PC-3 (cell line): Measurements from ENCODE around the gene CABLES1. TPM values are rescaled to one million over a fixed set of nuclear protein-coding genes. Genes with fewer than 3 reads are reported as not detected.

Experiments used
- ATAC-seq: fragments of 200-7000 bp; cut with Tn5 transposase; 2 replicates; pipeline ENCODE4 v1.9.1; 2020; ENCODE audit warnings: mild to moderate bottlenecking, moderate library complexity
- BruUV-seq: library from RNA; stranded (reverse); fragments of 400-500 nt; replicated peaks from 2 replicates; lab custom pipeline; 2021; lab: Mats Ljungman, UMichigan
- CTCF ChIA-PET: fragments of 300-600 bp; sonication (Branson Sonifier 250); formaldehyde crosslinking; loops from one replicate; lab custom pipeline; 2022; ENCODE audit warnings: antibody characterized with exemption; lab: Charles Lee
- POLR2A ChIA-PET: fragments of 300-600 bp; sonication (Branson Sonifier 250); formaldehyde crosslinking; loops from one replicate; lab custom pipeline; 2022; ENCODE audit warnings: antibody characterized with exemption; ENCODE audit not compliant: unreplicated experiment; lab: Charles Lee
- DNase-seq: peaks from one replicate; pipeline ENCODE4 v3.0.0-alpha.2; 2015
- H2AFZ ChIP-seq: fragments of 300-600 bp; sonication (generic); 2 replicates; pipeline ENCODE4 v1.6.0; 2016; ENCODE audit warnings: antibody characterized with exemption, low read length
- H3F3A ChIP-seq: fragments of 300-600 bp; sonication (generic); one replicate; pipeline ENCODE4 v1.6.0; 2017; ENCODE audit warnings: antibody characterized with exemption, low read length, control low read depth, mild to moderate bottlenecking; ENCODE audit not compliant: unreplicated experiment
- H3K27ac ChIP-seq: fragments of 300-600 bp; sonication (generic); 2 replicates; pipeline ENCODE4 v1.5.1; 2016; ENCODE audit warnings: mild to moderate bottlenecking, low read length
- H3K27me3 ChIP-seq: fragments of 300-600 bp; sonication (generic); 2 replicates; pipeline ENCODE4 v1.6.1; 2016; ENCODE audit warnings: low read length, mixed read lengths
- H3K36me3 ChIP-seq: fragments of 300-600 bp; sonication (generic); 2 replicates; pipeline ENCODE4 v1.6.1; 2016; ENCODE audit warnings: low read depth, mixed run types, low read length, mixed read lengths
- H3K4me1 ChIP-seq: fragments of 300-600 bp; sonication (generic); 2 replicates; pipeline ENCODE4 v1.5.1; 2016; ENCODE audit warnings: low read length; ENCODE audit not compliant: insufficient read depth
- H3K4me2 ChIP-seq: fragments of 300-600 bp; sonication (generic); 2 replicates; pipeline ENCODE4 v1.6.0; 2016; ENCODE audit warnings: low read length
- H3K4me3 ChIP-seq: fragments of 300-600 bp; sonication (generic); 2 replicates; pipeline ENCODE4 v1.5.1; 2016; ENCODE audit warnings: mild to moderate bottlenecking, low read length, mixed read lengths
- H3K79me2 ChIP-seq: fragments of 300-600 bp; sonication (generic); 2 replicates; pipeline ENCODE4 v1.6.1; 2017; ENCODE audit warnings: low read length, mixed read lengths
- H3K9ac ChIP-seq: fragments of 300-600 bp; sonication (generic); 2 replicates; pipeline ENCODE4 v1.6.0; 2016; ENCODE audit warnings: mild to moderate bottlenecking, low read length
- H3K9me2 ChIP-seq: fragments of 300-600 bp; sonication (generic); replicated peaks from 2 replicates; pipeline ENCODE4 v1.6.1; 2016; ENCODE audit warnings: mixed run types, low read length, mixed read lengths
- H3K9me3 ChIP-seq: fragments of 300-600 bp; sonication (generic); 2 replicates; pipeline ENCODE4 v1.6.1; 2016; ENCODE audit warnings: low read length, mixed read lengths
- H4K20me1 ChIP-seq: fragments of 300-600 bp; sonication (generic); 2 replicates; pipeline ENCODE4 v1.6.1; 2016; ENCODE audit warnings: low read length, mixed read lengths
- EZH2 ChIP-seq: fragments of 300-600 bp; sonication (generic); IDR thresholded peaks from one replicate; pipeline ENCODE4 v1.6.1; 2017; ENCODE audit warnings: antibody characterized with exemption, mild to moderate bottlenecking, low read length; ENCODE audit not compliant: unreplicated experiment
- EZH2phosphoT487 ChIP-seq: fragments of 300-600 bp; sonication (generic); IDR thresholded peaks from 2 replicates; pipeline ENCODE4 v1.6.1; 2018; ENCODE audit warnings: mild to moderate bottlenecking, antibody characterized with exemption, low read length, borderline replicate concordance
- intact Hi-C: fragments of 100-400 bp; cut with micrococcal nuclease; formaldehyde crosslinking; loops from 2 replicates; pipeline ENCODE4 v1.9.0; 2023
- total RNA-seq: library from RNA; depleted of rRNA; stranded (reverse); fragments of >200 nt; gene quantifications from 2 replicates; pipeline ENCODE4 v1.2.3, GENCODE V29; 2014
- TF ChIP-seq, protein P1 (sequence below): fragments of 300-600 bp; sonication (generic); conservative IDR thresholded peaks from 2 replicates; pipeline ENCODE4 v1.5.1; 2017; ENCODE audit warnings: antibody characterized with exemption, low read depth, mild to moderate bottlenecking, low read length

Gene CABLES1
- total RNA-seq, 1 experiment from 2014 or later, result 18.6 TPM

DNA sequence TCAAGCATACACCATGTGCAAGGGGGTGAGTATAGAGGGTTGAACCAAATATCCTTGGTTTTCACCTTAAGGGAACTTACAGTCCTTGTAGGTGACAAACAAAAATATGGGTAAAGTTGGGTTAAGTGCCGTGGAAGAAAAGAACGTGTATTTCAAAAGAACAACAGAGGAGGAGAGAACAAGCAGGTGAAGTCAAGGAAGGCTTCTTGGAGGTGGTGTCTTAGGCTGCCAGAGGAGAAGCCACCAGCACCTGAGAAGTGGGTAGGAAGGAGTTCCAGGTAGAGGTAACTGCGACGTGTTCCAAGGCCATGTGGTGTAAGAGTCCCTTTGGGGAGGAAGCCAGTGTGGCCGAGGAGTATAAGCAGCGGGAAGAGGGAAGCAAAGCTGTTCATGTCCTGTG lies 27.2 kb downstream of the CABLES1 start:
- H3K9me3 ChIP-seq, result no peaks in the 10 kb centered on the region
- H3K79me2 ChIP-seq, result no peaks in the 10 kb centered on the region
- BruUV-seq, result no TSS peak
- H3K27me3 ChIP-seq, result no peaks in the 10 kb centered on the region
- no peaks in the 10 kb centered on the region for H3K9me2 ChIP-seq
- no peak overlapping the region for H3K4me3 ChIP-seq
- ChIA-PET POLR2A (no interaction called here), CTCF (no interaction called here)
- no peaks in the 10 kb centered on the region for H3F3A ChIP-seq
- H3K36me3 ChIP-seq, result no peaks in the 10 kb centered on the region
- ATAC-seq (no peak), DNase-seq (no peak)
- no peak overlapping the region for H3K9ac ChIP-seq
- H2AFZ ChIP-seq, result no peak overlapping the region
- H3K4me1 ChIP-seq, result no peaks in the 10 kb centered on the region
- H3K4me2 ChIP-seq, result no peak overlapping the region
- no peak for TF ChIP-seq EZH2phosphoT487
- TF ChIP-seq, protein P1, sequence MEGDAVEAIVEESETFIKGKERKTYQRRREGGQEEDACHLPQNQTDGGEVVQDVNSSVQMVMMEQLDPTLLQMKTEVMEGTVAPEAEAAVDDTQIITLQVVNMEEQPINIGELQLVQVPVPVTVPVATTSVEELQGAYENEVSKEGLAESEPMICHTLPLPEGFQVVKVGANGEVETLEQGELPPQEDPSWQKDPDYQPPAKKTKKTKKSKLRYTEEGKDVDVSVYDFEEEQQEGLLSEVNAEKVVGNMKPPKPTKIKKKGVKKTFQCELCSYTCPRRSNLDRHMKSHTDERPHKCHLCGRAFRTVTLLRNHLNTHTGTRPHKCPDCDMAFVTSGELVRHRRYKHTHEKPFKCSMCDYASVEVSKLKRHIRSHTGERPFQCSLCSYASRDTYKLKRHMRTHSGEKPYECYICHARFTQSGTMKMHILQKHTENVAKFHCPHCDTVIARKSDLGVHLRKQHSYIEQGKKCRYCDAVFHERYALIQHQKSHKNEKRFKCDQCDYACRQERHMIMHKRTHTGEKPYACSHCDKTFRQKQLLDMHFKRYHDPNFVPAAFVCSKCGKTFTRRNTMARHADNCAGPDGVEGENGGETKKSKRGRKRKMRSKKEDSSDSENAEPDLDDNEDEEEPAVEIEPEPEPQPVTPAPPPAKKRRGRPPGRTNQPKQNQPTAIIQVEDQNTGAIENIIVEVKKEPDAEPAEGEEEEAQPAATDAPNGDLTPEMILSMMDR, result no peak
- TF ChIP-seq EZH2, result no peak
- intact Hi-C loops, result no loop called here
- no peak overlapping the region for H3K27ac ChIP-seq
- no peaks in the 10 kb centered on the region for H4K20me1 ChIP-seq

GRCh38 chr18:23163786-23164533 lies 28.7 kb downstream of the CABLES1 start:
- H3K27ac ChIP-seq, result no peak overlapping the region
- DNase-seq (no peak), ATAC-seq (no peak)
- no peak overlapping the region for H2AFZ ChIP-seq
- ChIA-PET POLR2A (no interaction called here), CTCF (no interaction called here)
- no peaks in the 10 kb centered on the region for H3K36me3 ChIP-seq
- no peaks in the 10 kb centered on the region for H3F3A ChIP-seq
- no peak overlapping the region for H3K4me2 ChIP-seq
- no peak overlapping the region for H3K4me3 ChIP-seq
- no peaks in the 10 kb centered on the region for H3K4me1 ChIP-seq
- H3K79me2 ChIP-seq, result no peaks in the 10 kb centered on the region
- H3K27me3 ChIP-seq, result no peaks in the 10 kb centered on the region
- H3K9me3 ChIP-seq, result no peaks in the 10 kb centered on the region
- BruUV-seq, result no TSS peak
- no peaks in the 10 kb centered on the region for H3K9me2 ChIP-seq
- intact Hi-C loops, result no loop called here
- no peak for TF ChIP-seq EZH2
- TF ChIP-seq, protein P1, result no peak
- TF ChIP-seq EZH2phosphoT487, result no peak
- no peak overlapping the region for H3K9ac ChIP-seq
- no peaks in the 10 kb centered on the region for H4K20me1 ChIP-seq

- Histone ChIP-seq H3K4me1 (no peaks in the 10 kb centered on the region), H4K20me1 (no peaks in the 10 kb centered on the region), H3K9me2 (no peaks in the 10 kb centered on the region), H3K4me3 (no peak overlapping the region), H3K9ac (no peak overlapping the region), H3K9me3 (no peaks in the 10 kb centered on the region), H3K4me2 (no peak overlapping the region), H3K27me3 (no peaks in the 10 kb centered on the region), H3F3A (no peaks in the 10 kb centered on the region), H3K79me2 (no peaks in the 10 kb centered on the region), H3K27ac (no peak overlapping the region), H3K36me3 (no peaks in the 10 kb centered on the region), H2AFZ (no peak overlapping the region)
- DNase-seq (no peak), ATAC-seq (no peak)
- TF ChIP-seq EZH2 (no peak), EZH2phosphoT487 (no peak)
- TF ChIP-seq, protein P1, result no peak
- POLR2A ChIA-PET, result interaction anchor here (0.6 kb wide), 1 partner anchor 28 kb away, joined by 4 read pairs; no protein-coding TSS in a partner anchor
- CTCF ChIA-PET, result no interaction called here
- BruUV-seq, result no TSS peak
- intact Hi-C loops, result no loop called here
These were observed 30.2 kb downstream of the CABLES1 start for GRCh38 chr18:23165271-23166068.
